ENCODE measurements around the gene SELENOP.

DNA sequence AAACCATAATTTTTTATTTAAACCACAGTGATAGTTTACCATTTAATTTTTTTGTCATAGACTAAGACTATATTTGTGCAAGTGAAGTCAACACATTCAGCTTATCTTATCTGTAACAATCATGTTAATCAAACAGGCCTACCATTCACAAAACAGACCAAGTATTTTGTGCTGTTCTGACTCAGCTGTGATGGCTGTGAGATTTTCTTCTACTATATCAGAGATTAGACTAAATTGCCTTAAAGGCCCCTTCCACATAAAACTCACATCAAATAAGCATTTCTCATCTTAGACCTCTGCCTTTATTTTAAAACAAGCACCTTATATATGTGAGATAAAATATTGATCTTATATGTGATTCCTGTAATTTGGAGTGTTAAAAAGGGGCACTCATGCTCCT lies 41.7 kb downstream of the SELENOP start:
- TF ChIP-seq EZH2phosphoT487 (IDR thresholded peaks at IDR 0.05; ENCODE audit: insufficient read depth, low read depth) (no peak), EZH2 (IDR thresholded peaks at IDR 0.05; ENCODE audit: insufficient read depth, poor library complexity, severe bottlenecking) (no peak)

Data from GM23248 (cell line).